ENCODE results near the gene EIF5AL1. TPM values are rescaled to one million over a fixed set of nuclear protein-coding genes. Genes with fewer than 3 reads are reported as not detected.
"Not testable (repeated sequence)": the region's sequence is repeated elsewhere in the genome, so short reads cannot be mapped to it uniquely, and the experiment has no call there.

The EIF5AL1 gene
- total and polyA plus RNA-seq, 12 donors: 0.10 to 1.9 (median 0.43) TPM; not detected in 3

DNA sequence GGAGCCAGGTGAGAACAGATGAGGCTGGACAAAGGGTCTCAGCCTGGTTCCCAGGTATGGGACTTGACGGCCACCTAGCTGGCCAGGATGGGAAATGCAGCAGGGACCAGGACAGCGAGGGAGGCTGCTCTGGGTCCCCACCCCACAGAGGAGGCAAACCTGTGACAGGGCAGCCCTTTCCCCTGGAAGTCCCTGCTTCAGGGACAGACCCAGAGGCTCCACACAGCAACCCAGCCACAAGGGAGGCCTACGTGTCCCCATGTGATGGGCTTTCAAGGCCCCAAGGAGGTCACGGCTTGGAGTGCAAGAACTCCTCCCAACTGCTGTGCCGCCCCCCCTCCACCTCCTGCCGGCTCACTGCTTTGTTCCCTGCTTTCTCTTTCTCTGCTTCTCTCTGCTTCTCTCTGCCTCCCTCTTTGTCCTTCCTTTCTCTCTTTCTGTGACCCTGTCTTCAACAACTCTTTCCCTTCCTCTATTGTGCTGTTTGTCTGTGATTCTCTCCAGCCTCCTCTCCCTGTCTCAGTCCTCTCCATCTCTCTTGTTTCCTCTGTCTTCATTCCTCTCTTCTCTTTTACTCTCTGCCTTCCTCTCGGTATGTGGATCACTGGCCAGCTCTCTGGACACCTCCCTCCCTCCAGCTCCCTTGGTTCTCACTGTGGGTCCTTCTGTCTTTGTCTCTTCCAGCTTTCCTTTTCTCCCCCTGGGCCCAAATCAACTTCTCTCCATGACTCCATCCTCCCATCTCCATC, 9.6 kb upstream of the EIF5AL1 start:
- H3K27me3 ChIP-seq: no peaks in the 10 kb centered on the region
- WGBS, 4 donors: 35 to 50% (median 42%) methylated on average over 7 of the region's 7 CpGs
- peak in 2 of 7 donors; percentile 13 to 22 for DNase-seq
- no peaks in the 10 kb centered on the region for H3K36me3 ChIP-seq (replicated peaks in 1 of 2)
- no peaks in the 10 kb centered on the region for H3K9me3 ChIP-seq (replicated peaks in 1 of 3)
- H3K27ac ChIP-seq: no peak overlapping the region
- intact Hi-C loops (cut with DNase I): no loop called here
- TF ChIP-seq, protein P1, sequence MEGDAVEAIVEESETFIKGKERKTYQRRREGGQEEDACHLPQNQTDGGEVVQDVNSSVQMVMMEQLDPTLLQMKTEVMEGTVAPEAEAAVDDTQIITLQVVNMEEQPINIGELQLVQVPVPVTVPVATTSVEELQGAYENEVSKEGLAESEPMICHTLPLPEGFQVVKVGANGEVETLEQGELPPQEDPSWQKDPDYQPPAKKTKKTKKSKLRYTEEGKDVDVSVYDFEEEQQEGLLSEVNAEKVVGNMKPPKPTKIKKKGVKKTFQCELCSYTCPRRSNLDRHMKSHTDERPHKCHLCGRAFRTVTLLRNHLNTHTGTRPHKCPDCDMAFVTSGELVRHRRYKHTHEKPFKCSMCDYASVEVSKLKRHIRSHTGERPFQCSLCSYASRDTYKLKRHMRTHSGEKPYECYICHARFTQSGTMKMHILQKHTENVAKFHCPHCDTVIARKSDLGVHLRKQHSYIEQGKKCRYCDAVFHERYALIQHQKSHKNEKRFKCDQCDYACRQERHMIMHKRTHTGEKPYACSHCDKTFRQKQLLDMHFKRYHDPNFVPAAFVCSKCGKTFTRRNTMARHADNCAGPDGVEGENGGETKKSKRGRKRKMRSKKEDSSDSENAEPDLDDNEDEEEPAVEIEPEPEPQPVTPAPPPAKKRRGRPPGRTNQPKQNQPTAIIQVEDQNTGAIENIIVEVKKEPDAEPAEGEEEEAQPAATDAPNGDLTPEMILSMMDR (IDR thresholded peaks at IDR 0.05): peak in 4 of 6 experiments; percentile 16 to 31 (median 24)
- no peak for TF ChIP-seq POLR2A (IDR thresholded peaks at IDR 0.05)
- no peak overlapping the region for H3K4me3 ChIP-seq
- no peaks in the 10 kb centered on the region for H3K4me1 ChIP-seq (replicated peaks in 1 of 2)

DNA sequence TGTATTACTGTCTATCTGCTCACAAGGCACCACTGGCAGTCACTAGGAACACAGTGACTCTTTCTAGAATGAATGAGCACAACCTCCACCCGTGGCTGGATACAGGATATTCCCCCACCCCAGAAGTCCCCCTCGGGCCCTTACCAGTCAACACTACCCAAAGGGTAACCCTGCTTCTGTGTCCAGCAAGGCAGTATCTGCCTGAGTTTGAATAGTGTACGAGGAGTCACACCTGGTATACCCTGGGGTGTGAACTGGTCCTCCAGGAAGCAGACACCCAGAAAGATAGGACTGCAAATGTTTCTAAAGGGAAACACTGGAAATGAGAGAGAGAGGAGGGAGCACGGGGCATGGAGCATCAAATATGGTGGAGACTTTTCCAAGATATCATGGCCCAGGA, 8.5 kb upstream of the EIF5AL1 start:
- H3K36me3 ChIP-seq (replicated peaks in 1 of 2); H3K9me3 ChIP-seq (replicated peaks in 1 of 3); H3K27me3 ChIP-seq; H3K27ac ChIP-seq; intact Hi-C loops (cut with DNase I); H3K4me3 ChIP-seq; DNase-seq; H3K4me1 ChIP-seq (replicated peaks in 1 of 2): not testable (repeated sequence)
- WGBS, 4 donors: 72 to 89% (median 83%) methylated on average over 3 to 4 of the region's 4 CpGs

DNA sequence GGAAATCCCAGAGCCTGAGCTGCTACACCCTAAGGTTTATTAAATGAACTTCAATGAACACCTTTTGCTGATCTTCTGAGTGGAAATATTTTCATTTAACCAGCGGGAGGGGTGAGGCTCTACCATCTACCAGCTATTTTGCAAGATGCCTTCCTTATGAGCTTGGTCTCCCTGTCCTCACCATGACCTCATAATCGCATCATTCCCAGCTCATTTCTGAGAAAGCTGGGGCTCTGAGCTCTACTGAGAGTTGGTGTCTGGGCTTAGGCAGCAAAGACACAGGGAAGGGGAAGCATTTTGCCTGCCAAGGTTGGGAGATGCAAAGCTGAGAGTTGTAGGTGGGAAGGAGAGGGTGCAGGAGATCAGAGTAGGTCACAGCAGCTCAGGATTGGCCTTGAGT, 7.8 kb upstream of the EIF5AL1 start:
- H3K4me1 ChIP-seq (replicated peaks in 1 of 2); H3K9me3 ChIP-seq (replicated peaks in 1 of 3); H3K36me3 ChIP-seq (replicated peaks in 1 of 2); H3K4me3 ChIP-seq; H3K27ac ChIP-seq; intact Hi-C loops (cut with DNase I); DNase-seq; H3K27me3 ChIP-seq: not testable (repeated sequence)
- WGBS, 4 donors: no CpG with 5 or more reads among the region's 2 CpGs

DNA sequence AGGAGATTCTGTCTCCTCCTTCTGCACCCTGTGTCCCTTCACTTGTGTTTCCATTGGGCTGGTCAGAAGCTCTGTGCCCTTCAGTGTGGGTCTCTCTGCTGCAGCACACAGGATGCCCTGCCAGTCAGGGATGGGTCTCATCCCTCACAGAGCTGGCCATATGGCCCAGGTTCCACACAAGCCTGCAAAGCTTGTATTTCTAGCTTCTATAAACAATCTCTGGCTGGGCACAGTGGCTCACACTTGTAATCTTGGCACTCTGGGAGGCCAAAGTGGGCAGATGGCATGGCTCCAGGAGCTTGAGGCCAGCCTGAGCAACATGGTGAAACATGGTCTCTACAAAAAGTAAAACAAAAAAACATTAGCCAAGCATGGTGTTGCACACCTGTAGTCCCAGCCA, 7.0 kb upstream of the EIF5AL1 start:
- H3K36me3 ChIP-seq (replicated peaks in 1 of 2); DNase-seq; intact Hi-C loops (cut with DNase I); H3K27ac ChIP-seq; H3K4me3 ChIP-seq; H3K27me3 ChIP-seq; H3K9me3 ChIP-seq (replicated peaks in 1 of 3); H3K4me1 ChIP-seq (replicated peaks in 1 of 2): not testable (repeated sequence)

DNA sequence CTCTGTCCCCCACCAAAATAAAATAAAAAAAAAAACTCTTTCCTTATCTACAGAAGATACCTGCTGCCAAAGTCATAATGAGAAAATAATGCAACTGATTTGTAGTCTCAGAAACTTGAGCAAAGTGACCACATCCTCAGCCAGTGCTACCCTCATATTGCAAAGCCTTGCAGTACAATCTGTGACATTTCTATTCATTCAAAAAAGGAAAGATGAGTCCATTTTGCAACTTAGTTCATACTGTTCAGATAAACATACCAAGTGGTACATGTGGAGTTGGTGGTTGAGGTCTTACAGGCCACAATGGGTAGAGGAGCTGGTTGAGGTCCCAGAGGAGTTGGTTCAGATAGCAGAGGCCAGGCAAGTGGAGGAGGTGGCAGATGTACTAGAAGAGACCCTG, 6.5 kb upstream of the EIF5AL1 start:
- Histone ChIP-seq H3K4me1 (replicated peaks in 1 of 2) (no peaks in the 10 kb centered on the region), H3K27ac (no peak overlapping the region), H3K27me3 (no peaks in the 10 kb centered on the region), H3K36me3 (replicated peaks in 1 of 2) (no peaks in the 10 kb centered on the region), H3K4me3 (no peak overlapping the region), H3K9me3 (replicated peaks in 1 of 3) (no peaks in the 10 kb centered on the region)
- DNase-seq: no peak
- TF ChIP-seq POLR2A (IDR thresholded peaks at IDR 0.05): no peak
- TF ChIP-seq, protein P1 (IDR thresholded peaks at IDR 0.05): no peak
- intact Hi-C loops (cut with DNase I): no loop called here
